Transverse colon (tissue), 4 donors: ENCODE data around the gene MAPK13. TPM values are rescaled to one million over a fixed set of nuclear protein-coding genes. Genes with fewer than 3 reads are reported as not detected.
A peak's percentile ranks its signal among the peaks of the same experiment; 100 is the strongest.

Source experiments
- DNase-seq: peaks from one replicate; pipeline ENCODE4 v3.0.0-alpha.2; 2019
- H3K27ac ChIP-seq, 4 donors: fragments of 200-600 bp; sonication (generic); 2 replicates each; pipeline ENCODE4 v1.5.1; 2016 to 2018; ENCODE audit warnings: inconsistent platforms in 4 of 4
- H3K27me3 ChIP-seq: fragments of 200-600 bp; sonication (generic); 2 replicates; pipeline ENCODE4 v1.5.1; 2017; ENCODE audit warnings: inconsistent platforms
- H3K36me3 ChIP-seq, 4 donors: fragments of 200-600 bp; sonication (generic); 2 replicates each; pipeline ENCODE4 v1.5.1; 2017 to 2019; ENCODE audit warnings: inconsistent platforms in 4 of 4
- H3K4me1 ChIP-seq, 4 donors: fragments of 200-600 bp; sonication (generic); 2 replicates each; pipeline ENCODE4 v1.5.1; 2017 to 2020; ENCODE audit warnings: inconsistent platforms in 4 of 4
- H3K4me3 ChIP-seq, 4 donors: fragments of 200-600 bp; sonication (generic); 1 replicate in 1 of 4; 2 replicates in 3 of 4; pipeline versions ENCODE4 v1.5.1 to v1.6.1; 2017 to 2019; ENCODE audit warnings: inconsistent platforms in 4 of 4
- H3K9me3 ChIP-seq, 2 donors: fragments of 200-600 bp; sonication (generic); 2 replicates each; pipeline ENCODE4 v1.5.1; 2017 to 2019; ENCODE audit warnings: inconsistent platforms in 2 of 2
- EP300 ChIP-seq: sonication (generic); formaldehyde crosslinking; IDR thresholded peaks from one replicate; pipeline ENCODE4 v1.6.1; 2017; ENCODE audit warnings: antibody characterized with exemption, low read depth
- POLR2A ChIP-seq: fragments of 450-650 bp; IDR thresholded peaks from one replicate; pipeline ENCODE4 v1.6.1; 2016; ENCODE audit warnings: antibody characterized with exemption, mild to moderate bottlenecking, moderate library complexity
- POLR2AphosphoS5 ChIP-seq, 3 donors: sonication (generic); formaldehyde crosslinking; IDR thresholded peaks; one replicate each; pipeline ENCODE4 v1.6.1; 2016; ENCODE audit warnings: antibody characterized with exemption in 3 of 3
- WGBS, 2 donors: methylation state at CpG; one replicate each; pipeline ENCODE4 v1.1.5; 2018; ENCODE audit warnings: low coverage in 1 of 2; 5-methylcytosine and 5-hydroxymethylcytosine counted together
- in situ Hi-C, 4 donors: fragments of 200-750 bp; cut with MboI; loops; one replicate each; pipeline versions ENCODE4 v1.15.0 to v1.15.1; 2017; ENCODE audit warnings: low sequenced_read_pairs in 3 of 4, low pct_ligation_motif_present in 1 of 4, low pct_unique_long_range_greater_than_20kb in 1 of 4
- intact Hi-C: fragments of 100-400 bp; cut with DNase I; formaldehyde crosslinking; loops from one replicate; pipeline ENCODE4 v1.15.1; 2023; ENCODE audit warnings: low total_unique reads
- total RNA-seq, 4 donors: library from RNA; depleted of rRNA; stranded (reverse); fragments of >200 nt; gene quantifications; one replicate each; pipeline ENCODE4 v1.1.0, GENCODE V29; 2016
- TF ChIP-seq, protein P1 (sequence below), 5 experiments: fragments of 200-600 bp in 3 of 5; fragments of 450-650 bp in 2 of 5; sonication (generic) in 3 of 5; IDR thresholded peaks; 1 replicate in 2 of 5; 2 replicates in 3 of 5; pipeline ENCODE4 v1.5.1; 2016 to 2017; ENCODE audit warnings: antibody characterized with exemption in 5 of 5, inconsistent platforms in 3 of 5, mild to moderate bottlenecking in 2 of 5, moderate library complexity in 1 of 5

MAPK13 gene
- total RNA-seq, 4 donors from 2014 or later = 67.7 to 200 (median 146) TPM

DNA sequence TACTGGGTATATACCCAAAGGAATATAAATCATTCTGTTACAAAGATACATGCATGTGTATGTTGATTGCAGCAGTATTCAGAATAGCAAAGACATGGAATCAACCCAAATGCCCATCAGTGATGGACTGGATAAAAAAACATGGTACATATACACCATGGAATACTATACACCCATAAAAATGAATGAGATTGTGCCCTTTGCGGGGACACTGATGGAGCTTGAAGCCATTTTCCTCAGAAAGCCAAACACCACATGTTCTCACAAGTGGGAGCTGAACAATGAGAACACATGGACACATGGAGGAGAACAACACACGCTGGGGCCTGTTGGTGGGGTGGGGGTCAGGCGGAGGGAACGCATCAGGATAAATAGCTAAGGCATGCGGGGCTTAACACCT is 41.3 kb upstream of the MAPK13 start:
- Histone ChIP-seq H3K9me3 (no peaks in the 10 kb centered on the region), H3K27ac (no peak overlapping the region), H3K4me3 (no peak overlapping the region), H3K36me3 (peaks cover 0 to 7% (median 3%) of the 10 kb centered on the region in 4 donors), H3K4me1 (no peaks in the 10 kb centered on the region), H3K27me3 (no peaks in the 10 kb centered on the region)
- WGBS, 2 donors = 95 to 98% methylated on average over 5 of the region's 5 CpGs
- intact Hi-C loops (no loop called here), in situ Hi-C loops (no loop called here)
- TF ChIP-seq, protein P1, sequence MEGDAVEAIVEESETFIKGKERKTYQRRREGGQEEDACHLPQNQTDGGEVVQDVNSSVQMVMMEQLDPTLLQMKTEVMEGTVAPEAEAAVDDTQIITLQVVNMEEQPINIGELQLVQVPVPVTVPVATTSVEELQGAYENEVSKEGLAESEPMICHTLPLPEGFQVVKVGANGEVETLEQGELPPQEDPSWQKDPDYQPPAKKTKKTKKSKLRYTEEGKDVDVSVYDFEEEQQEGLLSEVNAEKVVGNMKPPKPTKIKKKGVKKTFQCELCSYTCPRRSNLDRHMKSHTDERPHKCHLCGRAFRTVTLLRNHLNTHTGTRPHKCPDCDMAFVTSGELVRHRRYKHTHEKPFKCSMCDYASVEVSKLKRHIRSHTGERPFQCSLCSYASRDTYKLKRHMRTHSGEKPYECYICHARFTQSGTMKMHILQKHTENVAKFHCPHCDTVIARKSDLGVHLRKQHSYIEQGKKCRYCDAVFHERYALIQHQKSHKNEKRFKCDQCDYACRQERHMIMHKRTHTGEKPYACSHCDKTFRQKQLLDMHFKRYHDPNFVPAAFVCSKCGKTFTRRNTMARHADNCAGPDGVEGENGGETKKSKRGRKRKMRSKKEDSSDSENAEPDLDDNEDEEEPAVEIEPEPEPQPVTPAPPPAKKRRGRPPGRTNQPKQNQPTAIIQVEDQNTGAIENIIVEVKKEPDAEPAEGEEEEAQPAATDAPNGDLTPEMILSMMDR (IDR thresholded peaks at IDR 0.05) = no peak
- TF ChIP-seq POLR2A = no peak
- TF ChIP-seq EP300 = no peak
- no peak for TF ChIP-seq POLR2AphosphoS5 (IDR thresholded peaks at IDR 0.05)
- DNase-seq = no peak

DNA sequence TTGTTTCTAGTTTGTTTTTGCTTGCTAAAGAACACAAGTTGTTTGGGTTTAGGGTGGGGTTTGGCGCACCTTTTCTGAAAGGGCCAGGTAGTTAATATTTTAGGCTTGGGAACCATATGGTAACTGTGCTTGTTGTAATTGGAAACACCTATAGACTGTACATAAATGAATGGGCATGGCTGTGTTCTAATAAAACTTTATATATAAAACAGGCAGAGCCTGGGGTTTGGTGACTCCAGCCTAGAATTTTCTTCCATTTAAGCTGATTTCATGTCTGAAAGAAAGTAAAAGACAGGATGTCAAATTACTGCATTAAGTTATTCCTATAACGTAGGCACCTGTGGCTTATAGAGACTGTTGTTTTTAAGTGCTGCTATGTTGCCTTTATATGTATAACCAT is 36.1 kb upstream of the MAPK13 start:
- H3K4me3 ChIP-seq = no peak overlapping the region
- H3K9me3 ChIP-seq = no peaks in the 10 kb centered on the region
- intact Hi-C loops = no loop called here
- H3K27ac ChIP-seq = peak overlapping the region; percentile 69 to 84 (median 82)
- TF ChIP-seq POLR2AphosphoS5 (IDR thresholded peaks at IDR 0.05) (no peak), POLR2A (no peak), EP300 (no peak)
- TF ChIP-seq, protein P1 (IDR thresholded peaks at IDR 0.05) = no peak
- DNase-seq = no peak
- H3K4me1 ChIP-seq = peaks cover 0 to 27% (median 24%) of the 10 kb centered on the region in 4 donors
- no peaks in the 10 kb centered on the region for H3K27me3 ChIP-seq
- in situ Hi-C loops = loop anchor here in 1 of 4 donors (10.0 kb wide), 1 partner anchor 69 kb away; the partner anchor contains the start of genes MAPK14 and SLC26A8
- 84 to 87% methylated on average over 2 of the region's 2 CpGs for WGBS, 2 donors
- H3K36me3 ChIP-seq = no peaks in the 10 kb centered on the region

DNA sequence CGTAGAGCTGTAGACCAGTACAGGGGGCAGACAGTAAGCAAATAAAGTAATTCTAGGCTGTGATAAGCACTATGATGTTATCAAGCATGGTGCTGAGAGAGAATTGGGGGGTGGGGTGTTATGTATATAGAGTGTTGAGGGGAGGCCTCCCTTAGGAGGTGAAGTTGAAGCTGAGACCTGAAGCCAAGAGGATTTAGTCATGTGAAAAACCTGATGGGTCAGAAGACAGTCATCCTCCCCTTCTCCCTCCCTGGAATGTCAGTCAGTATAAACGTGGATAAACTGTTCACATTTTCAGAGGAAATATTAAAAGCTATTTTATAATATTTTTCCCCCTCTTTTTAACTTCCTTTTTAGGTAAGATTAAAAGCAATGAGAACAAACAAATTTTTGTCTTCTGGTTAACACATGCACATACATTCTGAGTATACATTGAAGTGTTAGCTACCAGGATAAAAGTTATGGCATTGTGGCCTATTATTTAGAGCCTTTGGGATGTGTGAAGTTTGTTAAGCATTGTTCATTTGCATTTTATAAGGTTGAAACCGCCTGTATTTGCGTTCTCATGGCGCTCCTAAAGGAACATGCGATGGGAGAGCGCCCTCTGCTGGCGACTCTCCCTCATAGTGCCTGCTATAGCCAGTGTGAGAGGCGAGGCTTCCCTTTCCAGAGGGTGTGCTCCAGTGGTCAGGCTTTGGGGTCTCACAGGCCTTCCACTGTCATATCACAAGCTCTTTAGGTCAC is 35.4 kb upstream of the MAPK13 start:
- H3K36me3 ChIP-seq = no peaks in the 10 kb centered on the region
- WGBS, 2 donors = 9 to 30% methylated on average over 2 to 9 of the region's 9 CpGs
- in situ Hi-C loops (loop anchor here in 3 of 4 donors (5.0 to 10.0 kb wide), 2 partner anchors 68 to 70 kb away; partner anchors contain the start of genes MAPK14 (in 3 of the 3) and SLC26A8 (in 1 of the 3)), intact Hi-C loops (loop anchor here (1.0 kb wide), 1 partner anchor 68 kb away; the partner anchor contains the start of gene MAPK14)
- TF ChIP-seq EP300 = no peak
- peak in 2 of 3 donors; percentile 46 to 68 for TF ChIP-seq POLR2AphosphoS5 (IDR thresholded peaks at IDR 0.05)
- TF ChIP-seq POLR2A = no peak
- TF ChIP-seq, protein P1 (IDR thresholded peaks at IDR 0.05) = peak; percentile 94 to 98 (median 96)
- peak; percentile 91 for DNase-seq
- peak overlapping the region in 1 of 4 donors; percentile 18 for H3K4me3 ChIP-seq
- H3K27ac ChIP-seq = peak overlapping the region; percentile 69 to 84 (median 82)
- no peaks in the 10 kb centered on the region for H3K27me3 ChIP-seq
- H3K9me3 ChIP-seq = no peaks in the 10 kb centered on the region
- peaks cover 0 to 27% (median 24%) of the 10 kb centered on the region in 4 donors for H3K4me1 ChIP-seq
